GM19193 (cell line): ENCODE data around the gene LASP1.

Experiments
- POLR2A ChIP-seq: IDR thresholded peaks from 4 replicates; pipeline ENCODE4 v1.6.1; 2011; ENCODE audit not compliant: insufficient read depth, insufficient read length; ENCODE audit errors: extremely low read depth

LASP1 gene

GRCh38 chr17:38893607-38894006 is 23.7 kb downstream of the LASP1 start:
- TF ChIP-seq POLR2A: no peak

- no peak for TF ChIP-seq POLR2A
These were observed 24.4 kb downstream of the LASP1 start for GRCh38 chr17:38894276-38894675.

- TF ChIP-seq POLR2A: no peak
These were observed 26.6 kb downstream of the LASP1 start for GRCh38 chr17:38896346-38896954.

GRCh38 chr17:38897176-38897575 is 27.3 kb downstream of the LASP1 start:
- no peak for TF ChIP-seq POLR2A

GRCh38 chr17:38897671-38898290 is 27.9 kb downstream of the LASP1 start:
- TF ChIP-seq POLR2A: no peak

- TF ChIP-seq POLR2A: no peak
These were observed 28.4 kb downstream of the LASP1 start for GRCh38 chr17:38898291-38898679.

- TF ChIP-seq POLR2A: peak; percentile 22
These were observed 29.0 kb downstream of the LASP1 start for GRCh38 chr17:38898812-38899348.

- no peak for TF ChIP-seq POLR2A
These were observed 29.6 kb downstream of the LASP1 start for GRCh38 chr17:38899421-38899820.

GRCh38 chr17:38900978-38901656 is 31.3 kb downstream of the LASP1 start:
- TF ChIP-seq POLR2A: no peak

GRCh38 chr17:38903404-38903803 is 33.5 kb downstream of the LASP1 start:
- no peak for TF ChIP-seq POLR2A

- TF ChIP-seq POLR2A: no peak
These were observed 35.0 kb downstream of the LASP1 start for GRCh38 chr17:38904892-38905291.

- TF ChIP-seq POLR2A: no peak
These were observed 35.5 kb downstream of the LASP1 start for GRCh38 chr17:38905375-38905774.

- no peak for TF ChIP-seq POLR2A
These were observed 36.8 kb downstream of the LASP1 start for GRCh38 chr17:38906460-38907228.

- TF ChIP-seq POLR2A: no peak
These were observed 38.2 kb downstream of the LASP1 start for GRCh38 chr17:38907930-38908675.
